Measurements from ENCODE around the gene COL25A1. TPM values are rescaled to one million over a fixed set of nuclear protein-coding genes. Genes with fewer than 3 reads are reported as not detected.

The COL25A1 gene
- total RNA-seq, 1 donor from 2014 or later = 4.3 TPM

DNA sequence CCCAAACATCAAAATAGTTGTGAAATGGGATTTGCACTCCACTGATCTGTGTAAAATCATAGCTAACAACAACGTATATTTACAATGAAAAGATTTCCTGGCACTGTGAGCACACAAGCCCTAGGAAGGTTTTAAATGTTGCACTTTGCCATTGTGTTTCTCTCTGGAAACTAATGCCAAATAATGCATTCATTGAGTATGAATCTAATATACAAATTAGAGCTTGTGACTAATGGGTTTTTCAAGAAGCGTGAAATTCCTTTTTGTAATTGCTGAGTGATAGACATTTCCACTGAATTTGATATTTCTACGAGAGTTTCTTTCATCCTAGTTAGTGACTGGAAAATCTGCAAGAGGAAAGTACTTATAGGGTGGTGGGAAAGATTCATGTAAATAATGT is 135.9 kb downstream of the COL25A1 start:
- H3K36me3 ChIP-seq (ENCODE audit: control insufficient read depth, insufficient read depth, low read length) = no peaks in the 10 kb centered on the region
- no peak overlapping the region for H3K4me3 ChIP-seq (ENCODE audit: low read depth, low read length)
- DNase-seq (ENCODE audit: low read depth) = no peak
- TF ChIP-seq, protein P1, sequence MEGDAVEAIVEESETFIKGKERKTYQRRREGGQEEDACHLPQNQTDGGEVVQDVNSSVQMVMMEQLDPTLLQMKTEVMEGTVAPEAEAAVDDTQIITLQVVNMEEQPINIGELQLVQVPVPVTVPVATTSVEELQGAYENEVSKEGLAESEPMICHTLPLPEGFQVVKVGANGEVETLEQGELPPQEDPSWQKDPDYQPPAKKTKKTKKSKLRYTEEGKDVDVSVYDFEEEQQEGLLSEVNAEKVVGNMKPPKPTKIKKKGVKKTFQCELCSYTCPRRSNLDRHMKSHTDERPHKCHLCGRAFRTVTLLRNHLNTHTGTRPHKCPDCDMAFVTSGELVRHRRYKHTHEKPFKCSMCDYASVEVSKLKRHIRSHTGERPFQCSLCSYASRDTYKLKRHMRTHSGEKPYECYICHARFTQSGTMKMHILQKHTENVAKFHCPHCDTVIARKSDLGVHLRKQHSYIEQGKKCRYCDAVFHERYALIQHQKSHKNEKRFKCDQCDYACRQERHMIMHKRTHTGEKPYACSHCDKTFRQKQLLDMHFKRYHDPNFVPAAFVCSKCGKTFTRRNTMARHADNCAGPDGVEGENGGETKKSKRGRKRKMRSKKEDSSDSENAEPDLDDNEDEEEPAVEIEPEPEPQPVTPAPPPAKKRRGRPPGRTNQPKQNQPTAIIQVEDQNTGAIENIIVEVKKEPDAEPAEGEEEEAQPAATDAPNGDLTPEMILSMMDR (IDR thresholded peaks at IDR 0.05; ENCODE audit: insufficient read depth, low read length, poor library complexity, severe bottlenecking) = no peak
- no peaks in the 10 kb centered on the region for H3K27me3 ChIP-seq (ENCODE audit: control insufficient read depth, insufficient read depth, low read length)

DNA sequence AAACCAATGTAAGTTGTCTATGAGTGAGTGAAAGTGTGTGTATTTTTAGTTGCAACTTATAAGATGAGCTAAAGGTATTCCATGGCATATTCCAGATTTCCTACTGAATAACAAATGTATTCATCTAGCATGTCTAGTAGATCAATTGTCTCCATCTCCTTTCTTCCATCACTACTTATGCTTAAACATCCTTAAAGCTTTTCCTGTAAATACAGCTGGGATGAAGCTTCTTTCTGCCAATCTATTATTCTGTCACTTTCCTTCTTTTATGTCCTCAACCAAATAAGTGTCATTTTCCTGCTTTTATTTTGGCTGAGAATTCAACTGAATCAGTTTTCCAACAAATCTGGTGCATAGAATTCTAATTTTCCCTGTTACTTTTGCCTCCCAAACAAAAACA is 136.3 kb downstream of the COL25A1 start:
- H3K4me3 ChIP-seq (ENCODE audit: low read depth, low read length) = no peak overlapping the region
- no peaks in the 10 kb centered on the region for H3K36me3 ChIP-seq (ENCODE audit: control insufficient read depth, insufficient read depth, low read length)
- TF ChIP-seq, protein P1 (IDR thresholded peaks at IDR 0.05; ENCODE audit: insufficient read depth, low read length, poor library complexity, severe bottlenecking) = no peak
- no peaks in the 10 kb centered on the region for H3K27me3 ChIP-seq (ENCODE audit: control insufficient read depth, insufficient read depth, low read length)
- no peak for DNase-seq (ENCODE audit: low read depth)

DNA sequence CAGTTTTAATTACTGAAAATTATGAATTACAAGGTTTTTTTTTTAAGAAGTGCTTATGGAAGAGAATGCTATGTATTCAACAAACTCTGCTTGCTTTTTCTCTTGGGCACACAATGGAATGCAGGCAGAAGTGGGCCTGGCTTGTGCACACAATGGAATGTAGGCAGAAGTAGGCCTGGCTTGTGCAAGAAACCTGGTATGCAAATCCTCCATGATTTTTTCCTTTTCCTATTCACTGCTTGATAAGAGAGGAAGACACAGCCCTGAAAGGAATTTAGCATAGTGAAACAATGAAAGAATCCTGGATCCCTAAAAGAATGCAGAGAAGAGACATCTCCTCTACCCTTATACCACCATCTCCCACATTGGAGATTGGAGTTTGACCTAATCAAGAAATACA is 138.4 kb downstream of the COL25A1 start:
- no peak overlapping the region for H3K4me3 ChIP-seq (ENCODE audit: low read depth, low read length)
- peak; percentile 9 for DNase-seq (ENCODE audit: low read depth)
- no peaks in the 10 kb centered on the region for H3K27me3 ChIP-seq (ENCODE audit: control insufficient read depth, insufficient read depth, low read length)

DNA sequence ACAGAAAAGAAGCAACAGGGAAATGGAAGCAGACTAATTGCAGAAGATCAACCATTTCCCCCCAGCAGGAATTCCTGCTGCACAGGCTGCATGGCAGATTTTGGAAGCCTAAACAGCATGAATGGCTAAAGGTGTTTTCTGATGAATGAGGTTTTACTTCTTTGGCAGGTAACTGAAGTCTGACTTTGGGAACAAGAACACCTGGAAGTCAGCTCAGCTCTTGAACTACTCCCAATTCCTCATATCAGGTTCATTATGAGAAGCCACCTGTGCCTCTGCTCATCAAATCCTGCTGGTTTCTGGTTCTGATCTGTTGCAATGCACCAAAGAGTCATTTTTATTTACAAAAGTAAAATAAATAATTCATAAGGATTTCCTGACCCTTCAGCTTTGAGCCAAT is 139.0 kb downstream of the COL25A1 start:
- no peaks in the 10 kb centered on the region for H3K36me3 ChIP-seq (ENCODE audit: control insufficient read depth, insufficient read depth, low read length)
- no peaks in the 10 kb centered on the region for H3K27me3 ChIP-seq (ENCODE audit: control insufficient read depth, insufficient read depth, low read length)
- H3K4me3 ChIP-seq (ENCODE audit: low read depth, low read length) = no peak overlapping the region
- no peak for DNase-seq (ENCODE audit: low read depth)
- TF ChIP-seq, protein P1 (IDR thresholded peaks at IDR 0.05; ENCODE audit: insufficient read depth, low read length, poor library complexity, severe bottlenecking) = no peak

More for the DNA sequence above, 138.4 kb downstream of the COL25A1 start:
- H3K36me3 ChIP-seq (ENCODE audit: control insufficient read depth, insufficient read depth, low read length) = no peaks in the 10 kb centered on the region
- TF ChIP-seq, protein P1 (IDR thresholded peaks at IDR 0.05; ENCODE audit: insufficient read depth, low read length, poor library complexity, severe bottlenecking) = no peak

DNA sequence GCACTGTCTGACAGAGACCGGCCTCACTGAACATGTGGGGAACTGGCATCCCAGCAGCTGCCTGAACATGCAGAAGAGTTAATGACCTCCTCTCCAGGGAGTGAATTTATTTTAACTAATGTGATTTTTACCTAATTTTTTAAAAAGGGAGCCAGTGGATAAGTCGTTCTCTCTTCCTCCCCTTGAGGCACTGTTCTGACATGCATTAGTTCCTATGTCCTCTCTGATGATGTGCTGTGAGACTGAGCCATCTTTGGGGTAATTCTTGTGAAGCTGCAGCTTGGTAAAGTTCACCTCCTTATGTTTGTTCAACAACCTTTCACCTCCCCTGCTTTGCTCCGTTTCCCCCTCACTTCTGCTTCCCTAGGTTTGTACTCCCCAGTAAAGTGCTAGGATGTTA is 139.7 kb downstream of the COL25A1 start:
- Histone ChIP-seq H3K27me3 (ENCODE audit: control insufficient read depth, insufficient read depth, low read length) (no peaks in the 10 kb centered on the region), H3K36me3 (ENCODE audit: control insufficient read depth, insufficient read depth, low read length) (no peaks in the 10 kb centered on the region), H3K4me3 (ENCODE audit: low read depth, low read length) (no peak overlapping the region)
- DNase-seq (ENCODE audit: low read depth) = no peak
- TF ChIP-seq, protein P1 (IDR thresholded peaks at IDR 0.05; ENCODE audit: insufficient read depth, low read length, poor library complexity, severe bottlenecking) = no peak

DNA sequence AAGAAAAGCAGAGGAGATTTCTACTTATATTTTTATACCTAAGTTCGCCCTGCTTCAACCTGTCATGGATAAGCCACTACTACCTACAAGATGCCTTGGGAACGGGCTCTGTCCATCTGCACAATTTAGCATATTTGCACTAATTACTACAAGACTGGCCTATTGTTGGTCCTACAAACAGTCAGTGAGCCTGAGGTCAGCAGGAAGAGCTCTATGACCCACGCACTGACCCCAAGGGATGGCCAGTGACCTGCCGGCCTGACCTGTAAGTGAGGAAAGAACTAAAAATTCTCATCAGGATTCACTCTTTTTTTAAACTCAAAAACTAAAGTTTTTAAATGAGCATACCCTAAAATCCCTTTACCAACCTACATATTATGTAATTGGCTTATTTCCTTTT is 142.0 kb downstream of the COL25A1 start:
- no peaks in the 10 kb centered on the region for H3K27me3 ChIP-seq (ENCODE audit: control insufficient read depth, insufficient read depth, low read length)
- TF ChIP-seq, protein P1 (IDR thresholded peaks at IDR 0.05; ENCODE audit: insufficient read depth, low read length, poor library complexity, severe bottlenecking) = no peak
- no peaks in the 10 kb centered on the region for H3K36me3 ChIP-seq (ENCODE audit: control insufficient read depth, insufficient read depth, low read length)
- H3K4me3 ChIP-seq (ENCODE audit: low read depth, low read length) = no peak overlapping the region
- no peak for DNase-seq (ENCODE audit: low read depth)
